HEK293 (cell line): ENCODE data around the gene CES1.

Experiments
- EGR2 ChIP-seq: fragments of 450-650 bp; formaldehyde crosslinking; IDR thresholded peaks from 2 replicates; pipeline ENCODE4 v1.5.1; 2016; ENCODE audit warnings: low read depth, missing biosample characterization, missing genetic modification characterization
- KLF7 ChIP-seq: fragments of 450-650 bp; formaldehyde crosslinking; IDR thresholded peaks from 2 replicates; pipeline ENCODE4 v1.5.1; 2016; ENCODE audit warnings: missing biosample characterization, missing genetic modification characterization, borderline replicate concordance
- YY1 ChIP-seq: fragments of 450-650 bp; formaldehyde crosslinking; IDR thresholded peaks from 2 replicates; pipeline ENCODE4 v1.5.1; 2018; ENCODE audit warnings: missing biosample characterization, missing genetic modification characterization
- ZFP37 ChIP-seq: fragments of 450-650 bp; formaldehyde crosslinking; IDR thresholded peaks from 2 replicates; pipeline ENCODE4 v1.5.1; 2016; ENCODE audit warnings: missing biosample characterization, missing genetic modification characterization
- ZNF146 ChIP-seq: fragments of 450-650 bp; formaldehyde crosslinking; IDR thresholded peaks from 2 replicates; pipeline ENCODE4 v1.5.1; 2016; ENCODE audit warnings: missing biosample characterization, missing genetic modification characterization
- TF ChIP-seq, protein P1 (sequence below): fragments of 450-650 bp; formaldehyde crosslinking; IDR thresholded peaks from 2 replicates; pipeline ENCODE4 v1.5.1; 2016; ENCODE audit warnings: missing biosample characterization, missing genetic modification characterization
- TF ChIP-seq, protein P2 (sequence below): fragments of 450-650 bp; formaldehyde crosslinking; IDR thresholded peaks from 2 replicates; pipeline ENCODE4 v1.5.1; 2016; ENCODE audit warnings: missing biosample characterization, missing genetic modification characterization
- TF ChIP-seq, protein P3 (sequence below): fragments of 450-650 bp; formaldehyde crosslinking; IDR thresholded peaks from 2 replicates; pipeline ENCODE4 v1.5.1; 2016; ENCODE audit warnings: missing biosample characterization, missing genetic modification characterization

DNA sequence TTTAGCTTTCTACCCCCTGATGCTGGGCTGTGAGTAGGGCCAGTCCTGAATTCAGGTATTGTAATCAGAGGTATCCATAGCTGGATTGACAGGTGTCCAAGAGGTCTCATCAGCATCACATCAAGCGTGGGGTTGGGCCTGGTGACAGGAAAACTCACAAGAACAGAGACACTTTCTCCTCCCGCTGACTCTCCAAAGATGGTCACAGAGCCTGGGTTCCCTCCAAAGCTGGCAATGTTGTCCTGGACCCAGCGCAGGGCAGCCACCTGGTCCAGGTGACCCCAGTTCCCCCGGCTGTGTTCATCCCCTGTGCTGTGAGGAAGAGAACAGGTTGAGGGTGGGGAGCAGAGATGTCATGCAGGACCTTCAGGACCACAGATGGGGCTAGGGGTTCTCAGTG, 11.7 kb downstream of the CES1 start:
- TF ChIP-seq, protein P1, sequence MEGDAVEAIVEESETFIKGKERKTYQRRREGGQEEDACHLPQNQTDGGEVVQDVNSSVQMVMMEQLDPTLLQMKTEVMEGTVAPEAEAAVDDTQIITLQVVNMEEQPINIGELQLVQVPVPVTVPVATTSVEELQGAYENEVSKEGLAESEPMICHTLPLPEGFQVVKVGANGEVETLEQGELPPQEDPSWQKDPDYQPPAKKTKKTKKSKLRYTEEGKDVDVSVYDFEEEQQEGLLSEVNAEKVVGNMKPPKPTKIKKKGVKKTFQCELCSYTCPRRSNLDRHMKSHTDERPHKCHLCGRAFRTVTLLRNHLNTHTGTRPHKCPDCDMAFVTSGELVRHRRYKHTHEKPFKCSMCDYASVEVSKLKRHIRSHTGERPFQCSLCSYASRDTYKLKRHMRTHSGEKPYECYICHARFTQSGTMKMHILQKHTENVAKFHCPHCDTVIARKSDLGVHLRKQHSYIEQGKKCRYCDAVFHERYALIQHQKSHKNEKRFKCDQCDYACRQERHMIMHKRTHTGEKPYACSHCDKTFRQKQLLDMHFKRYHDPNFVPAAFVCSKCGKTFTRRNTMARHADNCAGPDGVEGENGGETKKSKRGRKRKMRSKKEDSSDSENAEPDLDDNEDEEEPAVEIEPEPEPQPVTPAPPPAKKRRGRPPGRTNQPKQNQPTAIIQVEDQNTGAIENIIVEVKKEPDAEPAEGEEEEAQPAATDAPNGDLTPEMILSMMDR: no peak
- TF ChIP-seq, protein P2, sequence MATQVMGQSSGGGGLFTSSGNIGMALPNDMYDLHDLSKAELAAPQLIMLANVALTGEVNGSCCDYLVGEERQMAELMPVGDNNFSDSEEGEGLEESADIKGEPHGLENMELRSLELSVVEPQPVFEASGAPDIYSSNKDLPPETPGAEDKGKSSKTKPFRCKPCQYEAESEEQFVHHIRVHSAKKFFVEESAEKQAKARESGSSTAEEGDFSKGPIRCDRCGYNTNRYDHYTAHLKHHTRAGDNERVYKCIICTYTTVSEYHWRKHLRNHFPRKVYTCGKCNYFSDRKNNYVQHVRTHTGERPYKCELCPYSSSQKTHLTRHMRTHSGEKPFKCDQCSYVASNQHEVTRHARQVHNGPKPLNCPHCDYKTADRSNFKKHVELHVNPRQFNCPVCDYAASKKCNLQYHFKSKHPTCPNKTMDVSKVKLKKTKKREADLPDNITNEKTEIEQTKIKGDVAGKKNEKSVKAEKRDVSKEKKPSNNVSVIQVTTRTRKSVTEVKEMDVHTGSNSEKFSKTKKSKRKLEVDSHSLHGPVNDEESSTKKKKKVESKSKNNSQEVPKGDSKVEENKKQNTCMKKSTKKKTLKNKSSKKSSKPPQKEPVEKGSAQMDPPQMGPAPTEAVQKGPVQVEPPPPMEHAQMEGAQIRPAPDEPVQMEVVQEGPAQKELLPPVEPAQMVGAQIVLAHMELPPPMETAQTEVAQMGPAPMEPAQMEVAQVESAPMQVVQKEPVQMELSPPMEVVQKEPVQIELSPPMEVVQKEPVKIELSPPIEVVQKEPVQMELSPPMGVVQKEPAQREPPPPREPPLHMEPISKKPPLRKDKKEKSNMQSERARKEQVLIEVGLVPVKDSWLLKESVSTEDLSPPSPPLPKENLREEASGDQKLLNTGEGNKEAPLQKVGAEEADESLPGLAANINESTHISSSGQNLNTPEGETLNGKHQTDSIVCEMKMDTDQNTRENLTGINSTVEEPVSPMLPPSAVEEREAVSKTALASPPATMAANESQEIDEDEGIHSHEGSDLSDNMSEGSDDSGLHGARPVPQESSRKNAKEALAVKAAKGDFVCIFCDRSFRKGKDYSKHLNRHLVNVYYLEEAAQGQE (tag by site-specific recombination): no peak
- TF ChIP-seq EGR2 (tag by site-specific recombination): no peak
- TF ChIP-seq, protein P3, sequence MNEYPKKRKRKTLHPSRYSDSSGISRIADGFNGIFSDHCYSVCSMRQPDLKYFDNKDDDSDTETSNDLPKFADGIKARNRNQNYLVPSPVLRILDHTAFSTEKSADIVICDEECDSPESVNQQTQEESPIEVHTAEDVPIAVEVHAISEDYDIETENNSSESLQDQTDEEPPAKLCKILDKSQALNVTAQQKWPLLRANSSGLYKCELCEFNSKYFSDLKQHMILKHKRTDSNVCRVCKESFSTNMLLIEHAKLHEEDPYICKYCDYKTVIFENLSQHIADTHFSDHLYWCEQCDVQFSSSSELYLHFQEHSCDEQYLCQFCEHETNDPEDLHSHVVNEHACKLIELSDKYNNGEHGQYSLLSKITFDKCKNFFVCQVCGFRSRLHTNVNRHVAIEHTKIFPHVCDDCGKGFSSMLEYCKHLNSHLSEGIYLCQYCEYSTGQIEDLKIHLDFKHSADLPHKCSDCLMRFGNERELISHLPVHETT: no peak
- no peak for TF ChIP-seq YY1 (tag by site-specific recombination)
- no peak for TF ChIP-seq ZFP37 (tag by site-specific recombination)
- TF ChIP-seq KLF7 (tag by site-specific recombination): no peak
- no peak for TF ChIP-seq ZNF146 (tag by site-specific recombination)
